ENCODE results near the gene USP30. TPM values are rescaled to one million over a fixed set of nuclear protein-coding genes. Genes with fewer than 3 reads are reported as not detected.
A peak's percentile ranks its signal among the peaks of the same experiment; 100 is the strongest.

Gene USP30
- total RNA-seq, 2 experiments from 2014 or later, result 21.8 to 23.0 TPM

GRCh38 chr12:109088818-109089217 lies 36.4 kb downstream of the USP30 start:
- no peaks in the 10 kb centered on the region for H3K9me3 ChIP-seq (ENCODE audit: control insufficient read depth in 1 of 2, insufficient read depth in 1 of 2, low read length in 2 of 2)

GRCh38 chr12:109089683-109090082 lies 37.3 kb downstream of the USP30 start:
- POLR2A ChIA-PET, result no interaction called here
- Mint-ChIP-seq H3K27me3 (no peaks in the 10 kb centered on the region), H3K4me1 (ENCODE audit: low read depth) (peaks cover 36% of the 10 kb centered on the region), H3K4me3 (no peak overlapping the region), H3K9me3 (no peaks in the 10 kb centered on the region), H3K27ac (peak overlapping the region; percentile 27), H3K36me3 (ENCODE audit: low read depth) (peaks cover 63% of the 10 kb centered on the region)
- H3K36me3 ChIP-seq (ENCODE audit: insufficient read depth, low read length), result peaks cover 45% of the 10 kb centered on the region
- H3K4me3 ChIP-seq (ENCODE audit: low read length), result no peak overlapping the region
- CTCF ChIA-PET, result no interaction called here
- H3K9me3 ChIP-seq (ENCODE audit: control insufficient read depth in 1 of 2, insufficient read depth in 1 of 2, low read length in 2 of 2), result no peaks in the 10 kb centered on the region
- peaks cover 32% of the 10 kb centered on the region for H3K4me1 ChIP-seq (ENCODE audit: insufficient read depth, low read length)
- no peak overlapping the region for H3K27ac ChIP-seq (ENCODE audit: low read depth in 1 of 2, low read length in 2 of 2)
- intact Hi-C loops (cut with DNase I, micrococcal nuclease), result loop anchor here (5.0 kb wide), 6 partner anchors 137 to 623 kb away; partner anchors contain the start of genes FAM222A (in 1 of the 2), ISCU (in 1 of the 2), MMAB (in 1 of the 2) and MVK (in 1 of the 2)
- DNase-seq, result no peak
- ATAC-seq (ENCODE audit: poor library complexity), result no peak
- TF ChIP-seq CTCF (IDR thresholded peaks at IDR 0.05), result no peak
- H3K27me3 ChIP-seq (ENCODE audit: control insufficient read depth in 1 of 2, insufficient read depth in 2 of 2, low read length in 2 of 2), result no peaks in the 10 kb centered on the region

More at GRCh38 chr12:109088818-109089217, 36.4 kb downstream of the USP30 start:
- Mint-ChIP-seq H3K4me1 (ENCODE audit: low read depth) (peaks cover 30% of the 10 kb centered on the region), H3K36me3 (ENCODE audit: low read depth) (peaks cover 72% of the 10 kb centered on the region), H3K27me3 (no peaks in the 10 kb centered on the region), H3K4me3 (no peak overlapping the region), H3K9me3 (no peaks in the 10 kb centered on the region), H3K27ac (no peak overlapping the region)
- POLR2A ChIA-PET, result no interaction called here
- peaks cover 48% of the 10 kb centered on the region for H3K36me3 ChIP-seq (ENCODE audit: insufficient read depth, low read length)
- DNase-seq (no peak), ATAC-seq (ENCODE audit: poor library complexity) (no peak)
- TF ChIP-seq CTCF (IDR thresholded peaks at IDR 0.05), result no peak
- H3K4me1 ChIP-seq (ENCODE audit: insufficient read depth, low read length), result peaks cover 31% of the 10 kb centered on the region
- no peak overlapping the region for H3K4me3 ChIP-seq (ENCODE audit: low read length)
- CTCF ChIA-PET, result no interaction called here
- no peaks in the 10 kb centered on the region for H3K27me3 ChIP-seq (ENCODE audit: control insufficient read depth in 1 of 2, insufficient read depth in 2 of 2, low read length in 2 of 2)
- H3K27ac ChIP-seq (ENCODE audit: low read depth in 1 of 2, low read length in 2 of 2), result no peak overlapping the region
- intact Hi-C loops (cut with DNase I, micrococcal nuclease), result no loop called here

GRCh38 chr12:109092497-109093021 lies 40.2 kb downstream of the USP30 start:
- no peaks in the 10 kb centered on the region for H3K9me3 ChIP-seq (ENCODE audit: control insufficient read depth in 1 of 2, insufficient read depth in 1 of 2, low read length in 2 of 2)
- Mint-ChIP-seq H3K27me3 (no peaks in the 10 kb centered on the region), H3K4me3 (peak overlapping the region; percentile 91), H3K4me1 (ENCODE audit: low read depth) (peaks cover 36% of the 10 kb centered on the region), H3K9me3 (no peaks in the 10 kb centered on the region), H3K27ac (peak overlapping the region; percentile 87), H3K36me3 (ENCODE audit: low read depth) (peaks cover 39% of the 10 kb centered on the region)
- CTCF ChIA-PET, result interaction anchor here (0.6 to 2.3 kb wide), 17 partner anchors 8 to 1417 kb away, joined by 3 to 31 read pairs (median 4); partner anchors contain the start of genes SART3, SELPLG, SSH1 and USP30
- TF ChIP-seq CTCF (IDR thresholded peaks at IDR 0.05), result no peak
- H3K27me3 ChIP-seq (ENCODE audit: control insufficient read depth in 1 of 2, insufficient read depth in 2 of 2, low read length in 2 of 2), result no peaks in the 10 kb centered on the region
- H3K27ac ChIP-seq (ENCODE audit: low read depth in 1 of 2, low read length in 2 of 2), result peak overlapping the region; percentile 64 to 66
- POLR2A ChIA-PET, result interaction anchor here (0.6 to 1.6 kb wide), 8 partner anchors 10 to 428 kb away, joined by 3 to 10 read pairs (median 4); partner anchors contain the start of genes SSH1 and USP30
- intact Hi-C loops (cut with DNase I, micrococcal nuclease), result loop anchor here (1.0 to 5.0 kb wide), 15 partner anchors 39 to 620 kb away; partner anchors contain the start of genes FAM222A (in 1 of the 2), FICD (in 1 of the 2), ISCU (in 1 of the 2) and MMAB (in 1 of the 2)
- H3K4me1 ChIP-seq (ENCODE audit: insufficient read depth, low read length), result peaks cover 37% of the 10 kb centered on the region
- ATAC-seq (ENCODE audit: poor library complexity), result no peak
- H3K4me3 ChIP-seq (ENCODE audit: low read length), result peak overlapping the region; percentile 84
- H3K36me3 ChIP-seq (ENCODE audit: insufficient read depth, low read length), result peaks cover 22% of the 10 kb centered on the region
- no peak for DNase-seq
